Breast epithelium (tissue), 3 donors: ENCODE results near the gene MSLN.

Experiments used
- POLR2AphosphoS5 ChIP-seq, 3 donors: sonication (generic); formaldehyde crosslinking; IDR thresholded peaks; one replicate each; pipeline ENCODE4 v1.6.1; 2017; ENCODE audit warnings: antibody characterized with exemption in 3 of 3
- TF ChIP-seq, protein P1 (sequence below), 3 donors: fragments of 450-650 bp; IDR thresholded peaks; one replicate each; pipeline ENCODE4 v1.5.1; 2016 to 2017; ENCODE audit warnings: antibody characterized with exemption in 3 of 3, mild to moderate bottlenecking in 3 of 3, moderate library complexity in 3 of 3

DNA sequence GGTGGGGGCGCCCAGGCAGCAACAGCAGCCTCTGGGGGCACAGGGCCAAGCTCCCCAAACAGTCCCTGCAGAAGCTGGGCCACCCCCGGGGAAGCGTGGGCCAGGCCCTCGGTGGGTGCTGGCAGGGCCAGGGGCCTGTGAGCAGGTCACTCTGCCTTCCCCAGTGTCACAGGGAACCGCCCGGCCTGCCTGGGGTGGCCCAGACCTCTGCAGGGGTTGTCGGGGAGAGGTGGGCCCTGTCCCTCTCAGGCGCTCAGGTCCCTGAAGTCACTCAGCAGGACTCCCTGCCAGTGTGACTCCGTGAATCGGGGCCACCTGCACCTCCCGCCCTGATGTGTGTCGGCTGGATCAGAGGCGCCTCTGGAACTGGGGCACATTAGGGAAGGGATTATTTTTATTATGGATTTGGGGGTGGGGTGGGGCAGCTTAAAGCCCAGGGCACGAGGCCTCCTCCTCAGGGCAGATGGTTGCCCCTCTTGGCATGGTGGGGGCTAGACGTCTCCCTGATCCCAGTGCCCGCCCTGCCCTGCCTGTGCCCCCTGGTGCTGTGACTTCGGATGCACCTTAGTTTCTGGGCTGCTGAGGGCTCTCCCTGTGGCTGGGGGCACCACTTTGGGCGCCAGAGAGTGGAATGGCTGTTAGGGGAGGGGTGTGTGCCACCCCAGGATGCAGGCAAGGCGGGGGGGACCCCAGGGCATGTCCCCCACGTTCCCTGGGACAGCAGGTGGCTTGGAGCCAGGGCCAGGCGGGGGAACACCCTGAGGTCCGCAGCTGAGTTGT is 41.2 kb downstream of the MSLN start:
- TF ChIP-seq, protein P1, sequence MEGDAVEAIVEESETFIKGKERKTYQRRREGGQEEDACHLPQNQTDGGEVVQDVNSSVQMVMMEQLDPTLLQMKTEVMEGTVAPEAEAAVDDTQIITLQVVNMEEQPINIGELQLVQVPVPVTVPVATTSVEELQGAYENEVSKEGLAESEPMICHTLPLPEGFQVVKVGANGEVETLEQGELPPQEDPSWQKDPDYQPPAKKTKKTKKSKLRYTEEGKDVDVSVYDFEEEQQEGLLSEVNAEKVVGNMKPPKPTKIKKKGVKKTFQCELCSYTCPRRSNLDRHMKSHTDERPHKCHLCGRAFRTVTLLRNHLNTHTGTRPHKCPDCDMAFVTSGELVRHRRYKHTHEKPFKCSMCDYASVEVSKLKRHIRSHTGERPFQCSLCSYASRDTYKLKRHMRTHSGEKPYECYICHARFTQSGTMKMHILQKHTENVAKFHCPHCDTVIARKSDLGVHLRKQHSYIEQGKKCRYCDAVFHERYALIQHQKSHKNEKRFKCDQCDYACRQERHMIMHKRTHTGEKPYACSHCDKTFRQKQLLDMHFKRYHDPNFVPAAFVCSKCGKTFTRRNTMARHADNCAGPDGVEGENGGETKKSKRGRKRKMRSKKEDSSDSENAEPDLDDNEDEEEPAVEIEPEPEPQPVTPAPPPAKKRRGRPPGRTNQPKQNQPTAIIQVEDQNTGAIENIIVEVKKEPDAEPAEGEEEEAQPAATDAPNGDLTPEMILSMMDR (IDR thresholded peaks at IDR 0.05), result no peak
- TF ChIP-seq POLR2AphosphoS5 (IDR thresholded peaks at IDR 0.05), result no peak
